GM19324 (cell line): ENCODE results near the gene SLC22A6.

Experiments
- ATAC-seq: cut with Tn5 transposase; IDR thresholded peaks from one replicate; pipeline ENCODE4 v1.9.1; 2021; ENCODE audit warnings: mild to moderate bottlenecking, moderate library complexity; ENCODE audit not compliant: unreplicated experiment, low FRiP score

The SLC22A6 gene

GRCh38 chr11:62933750-62934495 is 50.8 kb downstream of the SLC22A6 start:
- ATAC-seq = no peak

- ATAC-seq = no peak
These were observed 51.5 kb downstream of the SLC22A6 start for GRCh38 chr11:62933285-62933684.

- no peak for ATAC-seq
These were observed 53.1 kb downstream of the SLC22A6 start for GRCh38 chr11:62931499-62932278.

GRCh38 chr11:62930666-62931065 is 54.1 kb downstream of the SLC22A6 start:
- no peak for ATAC-seq

- ATAC-seq = no peak
These were observed 54.6 kb downstream of the SLC22A6 start for GRCh38 chr11:62930157-62930556.

GRCh38 chr11:62928011-62928410 is 56.8 kb downstream of the SLC22A6 start:
- no peak for ATAC-seq

- no peak for ATAC-seq
These were observed 57.9 kb downstream of the SLC22A6 start for GRCh38 chr11:62926680-62927455.
